Muscle of leg (tissue), 11 donors: ENCODE measurements around the gene TMEM191C. TPM values are rescaled to one million over a fixed set of nuclear protein-coding genes. Genes with fewer than 3 reads are reported as not detected.
"Not testable (repeated sequence)": the region's sequence is repeated elsewhere in the genome, so short reads cannot be mapped to it uniquely, and the experiment has no call there.

Experiments
- DNase-seq: peaks from one replicate; pipeline ENCODE4 v3.0.0; 2013
- H3K27ac ChIP-seq: one replicate; pipeline ENCODE4 v1.5.1; 2013; ENCODE audit warnings: mild to moderate bottlenecking, low read length, control low read depth
- H3K27me3 ChIP-seq: one replicate; pipeline ENCODE4 v1.6.1; 2013; ENCODE audit warnings: low read length; ENCODE audit not compliant: control insufficient read depth, insufficient read depth
- H3K36me3 ChIP-seq: one replicate; pipeline ENCODE4 v1.6.1; 2013; ENCODE audit warnings: low read length; ENCODE audit not compliant: control insufficient read depth, insufficient read depth
- H3K4me1 ChIP-seq: one replicate; pipeline ENCODE4 v1.6.1; 2013; ENCODE audit warnings: low read length; ENCODE audit not compliant: control insufficient read depth, insufficient read depth
- H3K4me3 ChIP-seq: one replicate; pipeline ENCODE4 v1.5.1; 2013; ENCODE audit warnings: low read length, control low read depth
- H3K9me3 ChIP-seq: replicated peaks from 2 replicates; pipeline ENCODE4 v1.6.1; 2013; ENCODE audit warnings: low read depth, low read length; ENCODE audit not compliant: control insufficient read depth
- WGBS: methylation state at CpG from one replicate; pipeline ENCODE4 v1.1.5; 2013; ENCODE audit warnings: missing lambda C conversion rate; ENCODE audit not compliant: insufficient coverage; 5-methylcytosine and 5-hydroxymethylcytosine counted together
- polyA plus RNA-seq, 8 donors: library from polyadenylated mRNA; unstranded; fragments of 120-200 nt; gene quantifications; one replicate each; pipeline versions ENCODE4 v1.2.1 to v1.2.3, GENCODE V29; 2013; ENCODE audit warnings: inconsistent platforms in 1 of 8, low replicate concordance in 1 of 8; ENCODE audit not compliant: insufficient read length in 8 of 8, insufficient read depth in 1 of 8
- total RNA-seq: library from RNA; stranded (reverse); fragments of 120-200 nt; gene quantifications from one replicate; pipeline ENCODE4 v1.2.4, GENCODE V29; 2013

TMEM191C gene
- total and polyA plus RNA-seq, 9 donors: 0.39 to 1.5 (median 0.83) TPM

DNA sequence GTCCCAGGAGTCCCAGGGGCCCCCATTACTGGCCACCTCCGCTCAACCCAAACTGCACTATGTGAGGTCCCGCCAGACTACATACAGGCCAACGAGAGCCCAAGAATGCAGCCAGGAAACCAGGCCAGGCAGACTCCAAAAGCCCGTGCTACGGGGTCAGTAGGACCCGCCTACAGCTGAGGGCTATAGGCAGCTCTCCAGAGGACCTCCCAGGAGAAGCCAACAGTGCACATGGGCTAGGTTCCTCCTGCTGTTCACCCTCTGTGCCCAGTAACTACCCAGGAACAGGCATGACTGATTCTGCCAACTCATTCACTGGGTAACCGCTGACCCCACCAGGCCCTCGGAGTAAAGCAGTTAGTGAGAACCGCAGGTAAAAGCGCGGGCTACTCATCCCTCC is 44.8 kb downstream of the TMEM191C start:
- no CpG with 5 or more reads among the region's 11 CpGs for WGBS
- not testable (repeated sequence) for H3K27ac ChIP-seq, H3K36me3 ChIP-seq, H3K9me3 ChIP-seq, H3K4me3 ChIP-seq, H3K27me3 ChIP-seq, H3K4me1 ChIP-seq, DNase-seq

DNA sequence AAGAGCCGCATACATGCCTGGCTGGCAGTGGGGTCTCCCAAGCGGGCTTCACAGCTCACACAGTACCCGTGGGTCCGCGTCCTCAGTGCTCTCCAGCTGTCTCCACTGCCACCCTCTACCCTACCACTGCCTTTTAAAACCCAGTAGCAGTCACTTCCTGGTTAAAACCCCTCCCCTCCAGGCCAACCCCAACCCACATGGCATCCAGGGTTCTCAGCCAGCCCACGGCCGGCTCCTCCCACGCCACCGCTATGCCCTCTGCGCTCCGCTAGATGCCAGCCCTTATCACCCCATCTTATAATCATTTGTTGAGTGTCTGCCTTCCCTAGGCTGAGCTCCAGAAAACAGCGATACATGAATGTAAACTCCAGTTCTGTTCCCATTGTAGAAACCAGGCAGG is 46.9 kb downstream of the TMEM191C start:
- H3K4me1 ChIP-seq, H3K27me3 ChIP-seq, DNase-seq, H3K9me3 ChIP-seq, H3K36me3 ChIP-seq, H3K27ac ChIP-seq, H3K4me3 ChIP-seq: not testable (repeated sequence)
- WGBS: no CpG with 5 or more reads among the region's 12 CpGs

DNA sequence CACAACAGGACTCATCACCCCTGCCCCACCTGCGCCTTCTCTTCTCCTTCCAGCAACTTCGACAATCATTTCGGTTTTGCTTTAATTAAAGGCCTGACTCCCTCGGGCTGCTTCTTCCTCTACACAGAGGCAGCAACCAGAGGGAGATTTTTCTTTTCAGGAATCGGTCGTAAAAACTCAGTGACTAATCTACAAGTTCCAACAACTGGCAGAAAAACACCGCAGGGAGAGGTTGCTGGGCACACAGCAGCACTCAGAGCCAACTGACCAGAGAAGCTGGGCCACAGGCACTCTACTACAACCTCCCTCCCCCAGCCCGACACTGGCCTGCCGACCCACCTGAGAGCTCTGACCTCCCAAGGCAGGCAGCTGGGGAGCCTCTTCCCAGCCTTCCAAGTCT is 48.0 kb downstream of the TMEM191C start:
- no CpG with 5 or more reads among the region's 9 CpGs for WGBS
- not testable (repeated sequence) for H3K4me1 ChIP-seq, H3K36me3 ChIP-seq, DNase-seq, H3K4me3 ChIP-seq, H3K27ac ChIP-seq, H3K9me3 ChIP-seq, H3K27me3 ChIP-seq

DNA sequence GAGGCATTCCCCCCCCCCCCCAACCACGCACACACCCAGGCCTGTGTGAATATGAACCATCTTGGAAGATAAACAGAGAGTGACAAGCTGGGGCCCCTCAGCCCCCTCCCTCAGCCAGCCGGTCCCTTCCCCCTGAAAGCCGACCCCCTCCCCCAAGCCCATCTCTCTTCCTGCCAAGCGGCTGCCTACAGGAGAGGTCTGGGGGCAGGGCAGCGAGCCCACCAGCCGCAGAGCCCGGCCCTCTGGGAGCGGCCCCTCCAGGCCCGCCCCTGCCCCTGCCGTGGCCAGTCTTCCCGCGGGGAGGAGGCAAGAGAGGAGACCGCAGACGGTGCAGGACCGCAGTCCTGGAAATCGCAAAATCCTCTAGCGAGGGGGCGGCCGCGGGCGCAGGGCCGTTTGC is 49.3 kb downstream of the TMEM191C start:
- H3K9me3 ChIP-seq, H3K36me3 ChIP-seq, DNase-seq, H3K4me1 ChIP-seq, H3K27ac ChIP-seq, H3K4me3 ChIP-seq, H3K27me3 ChIP-seq: not testable (repeated sequence)
- WGBS: no CpG with 5 or more reads among the region's 22 CpGs

DNA sequence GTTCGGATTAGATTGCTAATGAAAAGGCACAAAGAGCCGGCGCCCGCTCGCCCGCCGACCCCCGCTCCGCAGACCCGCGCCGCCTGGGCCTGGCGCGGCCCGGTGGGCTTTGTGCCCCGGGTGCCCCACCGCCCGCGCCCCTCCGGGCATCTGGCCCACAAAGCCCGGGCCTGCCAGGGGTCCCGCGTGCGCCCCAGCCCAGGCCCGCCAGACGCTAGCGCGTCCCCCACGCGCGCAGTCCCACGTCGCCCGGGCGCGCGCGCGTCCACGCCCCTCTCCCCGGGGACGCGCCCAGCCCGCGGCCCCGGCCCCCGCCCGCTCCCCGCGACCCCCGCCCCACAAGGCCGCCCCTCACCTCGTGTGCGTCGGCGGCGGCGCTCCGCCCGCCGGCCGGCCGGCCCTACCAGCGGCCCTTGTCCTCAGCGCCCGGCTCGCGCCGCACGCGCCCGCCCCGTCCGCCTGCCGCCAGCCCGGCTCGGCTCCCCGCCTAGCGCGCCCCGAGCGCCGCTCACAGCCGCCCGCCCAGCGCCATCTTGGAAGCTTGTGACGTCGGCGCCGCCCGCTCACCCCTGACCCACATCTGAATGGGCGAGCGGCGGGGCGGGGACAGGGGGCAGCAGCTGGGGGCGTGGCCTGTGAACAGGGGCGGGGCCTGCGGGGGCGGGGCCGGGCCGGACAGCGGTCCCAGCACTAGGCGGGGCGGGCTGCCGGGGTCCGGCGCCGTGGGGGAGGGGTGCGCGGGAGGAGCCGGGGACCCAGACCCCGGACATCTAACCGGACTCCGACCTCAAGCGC is 50.0 kb downstream of the TMEM191C start:
- not testable (repeated sequence) for H3K9me3 ChIP-seq, H3K4me3 ChIP-seq, H3K27ac ChIP-seq, H3K36me3 ChIP-seq, DNase-seq, H3K4me1 ChIP-seq, H3K27me3 ChIP-seq
- no CpG with 5 or more reads among the region's 115 CpGs for WGBS

Other genes with a start within 250 kb of the TMEM191C start
- gene RIMBP3B, start 83.6 kb upstream of the TMEM191C start, total RNA-seq: 0.18 TPM
- gene RIMBP3B, start 83.6 kb upstream of the TMEM191C start, polyA plus RNA-seq: not detected
- 4.2 TPM for gene HIC2, start 50.0 kb upstream of the TMEM191C start, total RNA-seq
- gene HIC2, start 50.0 kb upstream of the TMEM191C start, polyA plus RNA-seq: 1 to 10 TPM; 4.5 to 9.6 (median 5.8) TPM
- gene RIMBP3C, start 84.1 kb downstream of the TMEM191C start, total RNA-seq: 0.40 TPM
- 1 to 10 TPM in 1 of 8 donors, under 1 TPM in 7; 0.49 to 1.3 (median 0.66) TPM for gene RIMBP3C, start 84.1 kb downstream of the TMEM191C start, polyA plus RNA-seq
- gene UBE2L3, start 100.3 kb downstream of the TMEM191C start, total RNA-seq: 28.2 TPM
- 10 to 100 TPM; 38.1 to 46.2 (median 42.2) TPM for gene UBE2L3, start 100.3 kb downstream of the TMEM191C start, polyA plus RNA-seq
- gene YDJC, start 162.6 kb downstream of the TMEM191C start, total RNA-seq: 5.5 TPM
- 1 to 10 TPM; 4.2 to 8.5 (median 5.2) TPM for gene YDJC, start 162.6 kb downstream of the TMEM191C start, polyA plus RNA-seq
- gene CCDC116, start 165.4 kb downstream of the TMEM191C start, total RNA-seq: 0.27 TPM
- gene CCDC116, start 165.4 kb downstream of the TMEM191C start, polyA plus RNA-seq: under 1 TPM; 0.09 to 0.53 (median 0.34) TPM
- gene SDF2L1, start 174.9 kb downstream of the TMEM191C start, total RNA-seq: 5.5 TPM
- 10 to 100 TPM in 6 of 8 donors, 1 to 10 TPM in 2; 7.2 to 16.1 (median 10.5) TPM for gene SDF2L1, start 174.9 kb downstream of the TMEM191C start, polyA plus RNA-seq
- 18.4 TPM for gene PPIL2, start 198.6 kb downstream of the TMEM191C start, total RNA-seq
- gene PPIL2, start 198.6 kb downstream of the TMEM191C start, polyA plus RNA-seq: 10 to 100 TPM; 27.1 to 32.8 (median 30.0) TPM